Dermis microvascular lymphatic vessel endothelial cell (primary cell): Measurements from ENCODE around the gene BCCIP. TPM values are rescaled to one million over a fixed set of nuclear protein-coding genes. Genes with fewer than 3 reads are reported as not detected.

Source experiments
- DNase-seq, 2 donors: peaks; one replicate each; pipeline versions ENCODE4 v3.0.0 to v3.0.0-alpha.2; 2010; ENCODE audit warnings: low read depth in 2 of 2
- total RNA-seq: library from RNA; depleted of rRNA; stranded (reverse); fragments of >200 nt; gene quantifications from 2 replicates; pipeline ENCODE4 v1.2.1, GENCODE V29; 2014

BCCIP gene
- total RNA-seq, 1 donor from 2014 or later = 28.4 TPM

- no peak for DNase-seq
These were observed 20.4 kb downstream of the BCCIP start for GRCh38 chr10:125843603-125844329.

GRCh38 chr10:125844751-125845221 is 21.4 kb downstream of the BCCIP start:
- no peak for DNase-seq

- DNase-seq = no peak
These were observed 22.3 kb downstream of the BCCIP start for GRCh38 chr10:125845617-125846016.

- DNase-seq = no peak
These were observed 23.5 kb downstream of the BCCIP start for GRCh38 chr10:125846894-125847293.

- no peak for DNase-seq
These were observed 25.0 kb downstream of the BCCIP start for GRCh38 chr10:125848371-125848770.

DNA sequence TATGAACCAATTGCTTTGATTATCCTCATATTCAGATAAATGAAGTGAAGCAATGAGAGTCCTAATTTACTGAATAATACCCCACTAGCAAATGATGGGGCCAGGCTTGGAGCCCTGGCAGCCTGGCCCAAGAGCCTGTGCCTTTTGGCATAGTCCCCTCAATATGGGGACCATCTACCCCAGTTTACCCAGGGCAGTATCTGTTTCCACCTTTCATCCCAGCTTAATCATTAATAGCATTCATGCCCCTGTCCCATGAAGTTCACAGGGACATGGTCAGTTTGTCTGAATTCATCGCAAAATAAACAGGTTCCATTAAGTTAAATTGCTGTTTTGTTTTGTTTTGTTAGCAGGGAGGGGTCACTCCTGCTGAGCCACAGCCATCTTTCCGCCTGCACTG is 25.5 kb downstream of the BCCIP start:
- no peak for DNase-seq

DNA sequence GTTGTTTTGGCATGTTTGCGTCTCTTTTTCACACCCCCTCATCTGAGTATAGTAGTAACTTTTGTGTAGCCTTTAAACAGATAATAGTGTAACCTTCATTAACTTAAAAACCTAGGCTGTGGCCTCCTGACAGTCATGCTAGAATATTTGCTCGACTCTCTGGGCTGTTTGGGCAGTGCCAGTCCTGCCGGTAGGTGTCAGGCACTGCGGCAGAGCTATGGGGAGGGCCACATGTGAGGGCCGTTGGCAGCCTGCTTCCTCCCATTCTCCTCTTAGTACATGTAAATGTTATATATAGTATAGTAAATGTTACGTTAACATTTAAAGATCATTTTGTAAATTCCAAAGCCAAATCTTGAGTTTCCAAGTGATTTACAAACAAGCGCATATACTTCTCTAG is 26.1 kb downstream of the BCCIP start:
- DNase-seq = no peak

GRCh38 chr10:125850766-125851731 is 27.7 kb downstream of the BCCIP start:
- no peak for DNase-seq

- no peak for DNase-seq
These were observed 29.1 kb downstream of the BCCIP start for GRCh38 chr10:125852487-125852886.

DNA sequence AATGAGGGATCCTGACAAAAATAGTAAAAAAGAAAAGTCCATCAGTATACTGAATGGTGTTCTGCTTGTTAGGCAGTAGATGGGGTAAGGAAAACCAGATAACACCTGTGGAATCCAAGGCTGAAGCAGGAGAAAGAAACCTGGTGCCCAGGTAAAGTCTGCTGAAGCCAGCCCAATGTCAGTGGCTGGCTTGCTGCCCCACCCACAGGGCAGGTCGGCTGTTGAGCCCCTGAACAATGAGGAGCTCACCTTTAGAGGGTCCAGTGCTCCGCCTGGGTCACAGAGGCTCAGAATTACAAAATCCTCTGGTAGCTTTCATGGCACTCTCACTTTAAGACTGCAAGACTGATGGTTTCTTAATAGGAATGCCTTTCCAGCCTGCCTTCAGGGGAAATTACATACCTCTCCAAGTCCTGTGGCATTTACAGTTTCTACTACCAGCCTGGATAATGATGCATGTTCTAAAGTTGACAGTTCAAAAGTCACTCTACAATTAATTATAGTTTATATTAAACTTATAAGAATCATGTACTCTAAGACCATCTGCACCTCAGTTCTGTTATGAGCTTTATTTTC is 33.9 kb downstream of the BCCIP start:
- DNase-seq = no peak

GRCh38 chr10:125859128-125859817 is 35.9 kb downstream of the BCCIP start:
- no peak for DNase-seq

GRCh38 chr10:125865120-125865519 is 41.8 kb downstream of the BCCIP start:
- DNase-seq = no peak

GRCh38 chr10:125866421-125867029 is 43.2 kb downstream of the BCCIP start:
- DNase-seq = no peak

DNA sequence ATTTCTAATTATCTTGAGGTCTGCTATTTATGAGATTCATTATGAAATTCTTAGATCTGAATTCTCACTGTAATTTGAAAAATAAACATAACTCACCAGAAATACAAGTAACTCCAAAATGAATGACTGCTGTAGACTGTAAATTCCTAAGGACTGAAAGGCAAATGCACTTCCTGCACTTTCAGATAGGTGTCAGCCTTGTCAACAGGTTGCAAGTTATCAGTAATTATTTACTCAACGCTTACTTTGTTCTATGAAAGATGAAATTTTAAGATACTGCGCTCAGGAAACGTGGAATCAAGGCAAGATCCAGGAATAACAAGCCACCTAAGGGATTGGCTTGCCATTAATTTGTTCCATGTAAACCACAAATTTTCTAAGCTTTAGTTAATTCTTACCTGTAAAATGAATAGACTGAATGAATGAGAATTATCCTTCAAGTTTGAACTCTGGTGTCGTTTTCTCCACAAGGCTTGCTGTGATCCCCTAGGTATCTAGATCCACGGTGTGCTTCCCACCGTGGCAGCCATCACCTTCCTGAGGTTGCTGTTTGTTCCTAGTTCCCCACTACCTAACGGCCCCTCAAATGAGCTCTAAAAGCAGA is 45.1 kb downstream of the BCCIP start:
- peak; percentile 51 to 69 for DNase-seq

GRCh38 chr10:125871338-125871737 is 48.0 kb downstream of the BCCIP start:
- DNase-seq = no peak

DNA sequence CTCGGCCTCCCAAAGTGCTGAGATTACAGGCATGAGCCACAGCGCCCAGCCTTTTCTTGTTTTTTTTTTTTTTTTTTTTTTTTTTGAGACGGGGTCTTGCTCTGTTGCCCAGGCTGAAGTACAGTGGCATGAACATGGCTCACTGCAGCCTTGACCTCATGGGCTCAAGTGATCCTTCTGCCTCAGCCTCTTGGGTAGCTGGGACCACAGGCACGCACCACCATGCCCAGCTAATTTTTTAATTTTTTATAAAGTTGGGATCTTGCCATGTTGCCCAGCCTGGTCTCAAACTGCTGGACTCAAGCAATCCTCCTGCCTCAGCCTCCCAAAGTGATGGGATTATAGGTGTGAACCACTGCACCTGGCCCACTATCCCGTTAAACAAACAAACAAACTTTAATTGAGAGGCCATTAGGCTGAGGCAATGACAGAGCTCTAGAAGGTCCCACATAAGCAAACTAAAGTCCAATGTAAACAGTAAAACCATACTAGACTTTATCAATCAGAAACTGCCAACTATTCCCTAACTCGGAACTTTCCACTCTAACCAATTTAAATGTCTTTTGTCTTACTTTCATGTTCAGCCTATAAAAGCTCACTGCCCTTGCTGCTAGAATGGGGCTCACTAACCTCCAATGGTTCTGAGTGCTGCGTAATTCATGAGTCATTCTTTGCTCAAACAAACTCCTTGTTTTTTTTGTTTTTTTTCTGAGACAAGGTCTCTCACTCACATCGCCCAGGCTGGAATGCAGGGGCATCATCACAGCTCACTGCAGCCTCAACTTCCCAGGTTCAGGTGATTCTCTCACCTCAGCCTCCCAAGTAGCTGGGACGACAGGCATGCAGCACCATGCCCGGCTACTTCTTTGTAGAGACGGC is 55.9 kb downstream of the BCCIP start:
- peak in 1 of 2 donors; percentile 80 for DNase-seq

DNA sequence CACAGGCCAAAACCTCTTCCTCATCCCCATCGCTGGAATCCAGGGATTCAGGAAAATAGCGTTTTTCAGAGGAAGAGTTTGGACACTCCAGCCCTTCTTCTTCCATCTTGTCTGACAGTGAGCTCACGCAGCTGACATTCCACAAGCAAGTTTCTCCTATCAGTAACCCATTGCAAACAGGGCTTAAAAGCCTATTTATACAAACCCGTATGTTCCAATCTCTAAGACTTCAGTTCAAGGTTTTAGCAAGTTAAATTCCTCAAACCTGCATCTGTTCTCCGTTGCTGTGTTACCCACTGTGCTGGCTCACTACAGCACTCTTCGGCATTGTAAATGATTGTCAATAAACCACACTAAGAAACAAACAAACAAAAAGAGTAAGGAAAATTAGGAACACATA is 57.4 kb downstream of the BCCIP start:
- no peak for DNase-seq

GRCh38 chr10:125881192-125881591 is 57.8 kb downstream of the BCCIP start, which contains the start of gene DHX32:
Gene DHX32 (minus strand): TSS chr10:125881292. CDS start chr10:125880824, 468 bp downstream.
- no peak for DNase-seq

DNA sequence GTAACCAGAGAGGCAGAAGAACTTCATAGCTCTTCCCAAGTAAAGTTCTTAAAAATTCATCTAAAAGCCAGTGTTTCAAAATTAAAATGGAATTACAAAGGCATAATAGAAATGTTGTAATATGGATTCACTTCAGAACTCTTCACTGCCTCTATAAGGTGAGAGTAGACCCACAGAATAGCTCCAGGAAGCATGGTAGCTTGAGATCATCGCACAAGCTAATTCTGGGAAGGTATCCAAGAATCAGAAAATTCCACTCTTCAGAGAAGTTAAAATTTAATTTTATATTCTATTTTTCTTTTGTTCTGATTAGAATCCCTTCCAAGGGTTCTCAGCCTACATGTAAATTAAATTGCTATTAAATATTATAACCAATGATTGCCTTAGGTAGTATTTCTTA is 59.2 kb downstream of the BCCIP start:
- DNase-seq = peak in 1 of 2 donors; percentile 28
